ENCODE results near the gene CARNS1. TPM values are rescaled to one million over a fixed set of nuclear protein-coding genes. Genes with fewer than 3 reads are reported as not detected.

CARNS1 gene
- total and polyA plus RNA-seq, 2 experiments from 2014 or later, result 1.4 to 2.1 TPM

DNA sequence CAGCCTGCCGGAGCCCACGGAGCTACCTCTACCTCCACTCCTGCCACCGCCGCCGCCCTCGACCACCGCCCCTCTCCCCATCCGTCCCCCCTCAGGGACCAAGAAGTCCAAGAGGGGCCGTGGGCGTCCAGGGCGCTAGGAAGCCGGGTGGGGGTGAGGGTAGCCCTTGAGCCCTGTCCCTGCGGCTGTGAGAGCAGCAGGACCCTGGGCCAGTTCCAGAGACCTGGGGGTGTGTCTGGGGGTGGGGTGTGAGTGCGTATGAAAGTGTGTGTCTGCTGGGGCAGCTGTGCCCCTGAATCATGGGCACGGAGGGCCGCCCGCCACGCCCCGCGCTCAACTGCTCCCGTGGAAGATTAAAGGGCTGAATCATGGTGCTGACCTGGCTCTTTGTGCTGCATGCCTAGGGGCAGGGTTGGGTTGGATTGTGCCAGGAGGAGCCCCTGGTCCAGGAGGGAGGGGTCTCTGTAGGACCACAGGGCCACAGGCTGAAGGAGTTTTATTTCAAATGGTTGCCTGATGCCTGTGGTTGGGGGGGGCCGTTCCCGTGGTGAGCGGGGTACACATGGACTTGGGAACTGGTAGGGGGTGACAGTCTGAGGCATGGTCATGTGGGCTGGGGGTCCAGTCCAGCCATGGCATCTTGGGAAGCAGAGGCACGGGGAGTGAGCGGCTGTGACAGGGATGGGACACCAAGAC is 19.7 kb downstream of the CARNS1 start:
- no peaks in the 10 kb centered on the region for H3K4me1 ChIP-seq (ENCODE audit: low read depth)
- TF ChIP-seq, protein P1, sequence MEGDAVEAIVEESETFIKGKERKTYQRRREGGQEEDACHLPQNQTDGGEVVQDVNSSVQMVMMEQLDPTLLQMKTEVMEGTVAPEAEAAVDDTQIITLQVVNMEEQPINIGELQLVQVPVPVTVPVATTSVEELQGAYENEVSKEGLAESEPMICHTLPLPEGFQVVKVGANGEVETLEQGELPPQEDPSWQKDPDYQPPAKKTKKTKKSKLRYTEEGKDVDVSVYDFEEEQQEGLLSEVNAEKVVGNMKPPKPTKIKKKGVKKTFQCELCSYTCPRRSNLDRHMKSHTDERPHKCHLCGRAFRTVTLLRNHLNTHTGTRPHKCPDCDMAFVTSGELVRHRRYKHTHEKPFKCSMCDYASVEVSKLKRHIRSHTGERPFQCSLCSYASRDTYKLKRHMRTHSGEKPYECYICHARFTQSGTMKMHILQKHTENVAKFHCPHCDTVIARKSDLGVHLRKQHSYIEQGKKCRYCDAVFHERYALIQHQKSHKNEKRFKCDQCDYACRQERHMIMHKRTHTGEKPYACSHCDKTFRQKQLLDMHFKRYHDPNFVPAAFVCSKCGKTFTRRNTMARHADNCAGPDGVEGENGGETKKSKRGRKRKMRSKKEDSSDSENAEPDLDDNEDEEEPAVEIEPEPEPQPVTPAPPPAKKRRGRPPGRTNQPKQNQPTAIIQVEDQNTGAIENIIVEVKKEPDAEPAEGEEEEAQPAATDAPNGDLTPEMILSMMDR (IDR thresholded peaks at IDR 0.05; ENCODE audit: low read depth, low read length), result no peak
- no peaks in the 10 kb centered on the region for H3K27me3 ChIP-seq
- H3K9me3 ChIP-seq (ENCODE audit: low read depth), result no peaks in the 10 kb centered on the region
- peak overlapping the region; percentile 55 for H3K27ac ChIP-seq
- DNase-seq (ENCODE audit: low read depth in 1 of 2, low spot score in 1 of 2), result no peak
- no peak overlapping the region for H3K4me3 ChIP-seq
- H3K36me3 ChIP-seq, result peaks cover 22% of the 10 kb centered on the region

DNA sequence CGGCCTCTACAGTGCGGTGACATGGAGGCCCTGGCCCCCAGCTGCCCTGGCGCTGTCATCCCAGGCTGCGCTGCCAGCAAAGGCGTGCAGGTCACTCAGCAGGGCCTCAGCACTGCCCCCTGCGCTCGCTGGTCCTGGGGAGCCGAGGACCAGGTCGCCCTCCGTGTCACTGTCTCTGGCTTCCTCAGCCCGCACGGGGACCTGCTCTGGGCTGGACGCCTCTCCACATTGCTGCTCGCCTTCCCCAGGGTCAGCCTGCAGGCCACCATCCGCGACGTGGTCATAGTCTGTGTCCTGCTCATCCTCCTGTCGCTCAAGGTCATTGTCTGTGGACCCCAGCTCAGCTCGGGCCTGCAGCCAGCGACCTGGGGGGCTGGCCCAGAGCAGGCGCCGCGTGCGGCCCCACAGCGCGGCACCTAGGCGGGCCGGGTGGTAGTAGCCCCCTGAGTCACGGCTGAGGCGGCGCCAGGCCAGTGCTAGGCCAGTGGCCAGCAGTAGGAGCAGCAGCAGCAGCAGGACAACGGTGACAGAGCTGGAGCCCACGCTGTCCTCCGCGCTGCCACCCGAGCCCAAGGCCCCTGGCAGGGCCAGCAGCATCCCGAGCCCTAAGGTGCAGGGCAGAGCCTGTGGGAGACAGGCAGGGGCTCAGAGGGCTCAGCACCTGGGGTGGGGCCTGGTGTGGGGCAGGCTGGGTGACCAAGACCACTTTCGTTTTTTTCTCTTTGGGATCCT is 20.4 kb downstream of the CARNS1 start:
- H3K36me3 ChIP-seq, result peaks cover 22% of the 10 kb centered on the region
- TF ChIP-seq, protein P1 (IDR thresholded peaks at IDR 0.05; ENCODE audit: low read depth, low read length), result no peak
- H3K9me3 ChIP-seq (ENCODE audit: low read depth), result no peaks in the 10 kb centered on the region
- no peak overlapping the region for H3K4me3 ChIP-seq
- H3K27me3 ChIP-seq, result no peaks in the 10 kb centered on the region
- H3K27ac ChIP-seq, result peak overlapping the region; percentile 55
- no peak for DNase-seq (ENCODE audit: low read depth in 1 of 2, low spot score in 1 of 2)
- no peaks in the 10 kb centered on the region for H3K4me1 ChIP-seq (ENCODE audit: low read depth)

DNA sequence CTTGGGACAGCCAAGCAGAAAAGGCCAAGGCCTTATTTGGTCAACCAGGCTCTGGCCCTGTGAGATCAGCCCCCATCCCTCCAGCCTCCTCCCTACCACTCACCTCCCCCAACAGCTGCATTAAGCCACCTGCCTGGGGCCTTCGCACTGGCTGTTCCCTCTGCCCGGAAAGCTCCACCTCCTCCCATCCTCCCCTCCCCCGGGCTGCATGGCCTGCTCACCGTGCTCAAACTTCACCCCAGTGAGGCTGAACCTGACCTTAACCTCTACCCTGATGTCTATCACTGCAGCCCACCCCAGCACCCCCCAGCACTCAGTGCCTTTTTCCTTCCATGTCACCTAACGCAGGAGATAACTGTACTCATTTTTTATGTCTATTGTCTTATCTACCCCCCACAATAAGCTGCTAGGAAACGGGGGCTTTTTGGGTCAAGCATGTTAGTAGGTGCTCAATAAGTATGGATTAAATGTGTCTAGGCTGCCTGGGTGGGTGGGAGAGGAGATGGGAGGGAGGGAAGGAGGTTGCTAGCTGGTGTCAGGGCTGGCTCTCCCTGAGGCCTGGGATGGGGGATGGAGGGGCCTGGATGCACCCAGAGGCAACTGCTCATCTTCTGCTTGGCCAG is 21.1 kb downstream of the CARNS1 start:
- no peaks in the 10 kb centered on the region for H3K27me3 ChIP-seq
- H3K9me3 ChIP-seq (ENCODE audit: low read depth), result no peaks in the 10 kb centered on the region
- H3K27ac ChIP-seq, result peak overlapping the region; percentile 55
- TF ChIP-seq, protein P1 (IDR thresholded peaks at IDR 0.05; ENCODE audit: low read depth, low read length), result no peak
- no peak overlapping the region for H3K4me3 ChIP-seq
- DNase-seq (ENCODE audit: low read depth in 1 of 2, low spot score in 1 of 2), result peak in 1 of 2 donors; percentile 22
- H3K36me3 ChIP-seq, result peaks cover 17% of the 10 kb centered on the region
- no peaks in the 10 kb centered on the region for H3K4me1 ChIP-seq (ENCODE audit: low read depth)

DNA sequence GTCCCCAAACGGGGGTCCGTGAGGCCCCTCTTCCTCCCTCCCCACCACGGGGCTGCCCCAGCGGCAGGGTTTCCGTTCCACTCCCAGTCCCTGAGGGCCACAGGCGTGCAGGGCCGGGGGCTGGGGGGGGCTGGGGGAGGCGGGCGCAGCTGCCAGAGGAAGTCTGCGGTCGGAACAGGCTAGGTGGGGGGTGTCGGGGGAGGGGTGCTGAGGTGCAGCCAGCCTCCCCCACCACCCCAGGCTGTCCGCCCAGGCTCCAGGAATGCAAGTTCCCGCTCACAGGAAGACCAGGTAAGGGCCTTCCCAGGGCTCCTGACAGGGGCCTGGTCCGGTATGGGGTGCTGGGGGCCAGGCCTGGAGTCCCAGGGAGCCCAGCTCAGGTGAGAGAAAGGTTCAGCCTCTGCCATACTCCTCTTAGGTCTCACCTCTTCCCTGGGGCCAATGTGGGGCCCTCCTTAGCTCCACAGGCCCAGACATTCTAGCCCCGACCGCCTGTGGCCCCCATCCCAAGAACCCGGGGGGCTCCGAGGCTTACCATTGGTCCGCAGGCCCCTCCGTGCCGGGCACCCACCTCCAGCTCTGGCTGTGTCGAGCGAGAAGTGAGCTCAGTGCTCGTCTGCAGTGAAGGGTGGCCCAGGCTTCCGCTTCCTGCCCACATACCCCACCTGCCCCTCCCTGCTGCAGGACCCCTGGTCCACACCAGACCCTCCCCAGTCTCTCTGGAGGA is 21.8 kb downstream of the CARNS1 start, which contains the start of gene PTPRCAP:
Gene PTPRCAP (minus strand): TSS at position 601 of the 727 bp plus-strand sequence. CDS start 63 bp downstream, at position 538.
- H3K27ac ChIP-seq, result peak within 1 kb of the TSS; percentile 39
- TF ChIP-seq, protein P1 (IDR thresholded peaks at IDR 0.05; ENCODE audit: low read depth, low read length), result no peak
- DNase-seq (ENCODE audit: low read depth in 1 of 2, low spot score in 1 of 2), result peak in 1 of 2 donors; percentile 23
- H3K4me3 ChIP-seq, result no peak within 1 kb of the TSS
- H3K9me3 ChIP-seq (ENCODE audit: low read depth), result no peaks in the 10 kb centered on the region
- no peaks in the 10 kb centered on the region for H3K27me3 ChIP-seq
- no peaks in the 10 kb centered on the region for H3K4me1 ChIP-seq (ENCODE audit: low read depth)
- H3K36me3 ChIP-seq, result peaks cover 13% of the 10 kb centered on the region

DNA sequence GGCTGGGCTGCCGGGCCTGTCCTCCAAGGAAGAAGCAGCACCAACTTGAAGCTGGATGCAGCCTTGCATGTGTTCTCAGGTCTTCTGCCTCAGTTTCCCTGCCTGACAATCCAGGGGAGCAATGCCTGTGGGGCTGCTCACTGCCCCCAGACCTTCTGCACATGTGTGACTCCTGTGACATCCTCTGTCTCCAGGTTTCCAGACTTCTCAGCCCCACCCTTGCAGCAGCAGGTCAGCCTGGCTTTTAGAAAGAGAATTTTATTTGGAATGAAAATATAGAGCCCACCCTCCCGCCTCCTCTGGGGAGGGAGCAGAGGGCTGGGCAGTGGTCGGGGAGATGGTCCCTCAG is 22.3 kb downstream of the CARNS1 start:
- peaks cover 13% of the 10 kb centered on the region for H3K36me3 ChIP-seq
- no peaks in the 10 kb centered on the region for H3K27me3 ChIP-seq
- TF ChIP-seq, protein P1 (IDR thresholded peaks at IDR 0.05; ENCODE audit: low read depth, low read length), result no peak
- no peak for DNase-seq (ENCODE audit: low read depth in 1 of 2, low spot score in 1 of 2)
- no peaks in the 10 kb centered on the region for H3K9me3 ChIP-seq (ENCODE audit: low read depth)
- H3K4me3 ChIP-seq, result no peak overlapping the region
- H3K4me1 ChIP-seq (ENCODE audit: low read depth), result no peaks in the 10 kb centered on the region
- H3K27ac ChIP-seq, result no peak overlapping the region
